ENCODE results near the gene HOXB7. TPM values are rescaled to one million over a fixed set of nuclear protein-coding genes. Genes with fewer than 3 reads are reported as not detected.

HOXB7 gene
- total RNA-seq, 1 experiment from 2014 or later: not detected

DNA sequence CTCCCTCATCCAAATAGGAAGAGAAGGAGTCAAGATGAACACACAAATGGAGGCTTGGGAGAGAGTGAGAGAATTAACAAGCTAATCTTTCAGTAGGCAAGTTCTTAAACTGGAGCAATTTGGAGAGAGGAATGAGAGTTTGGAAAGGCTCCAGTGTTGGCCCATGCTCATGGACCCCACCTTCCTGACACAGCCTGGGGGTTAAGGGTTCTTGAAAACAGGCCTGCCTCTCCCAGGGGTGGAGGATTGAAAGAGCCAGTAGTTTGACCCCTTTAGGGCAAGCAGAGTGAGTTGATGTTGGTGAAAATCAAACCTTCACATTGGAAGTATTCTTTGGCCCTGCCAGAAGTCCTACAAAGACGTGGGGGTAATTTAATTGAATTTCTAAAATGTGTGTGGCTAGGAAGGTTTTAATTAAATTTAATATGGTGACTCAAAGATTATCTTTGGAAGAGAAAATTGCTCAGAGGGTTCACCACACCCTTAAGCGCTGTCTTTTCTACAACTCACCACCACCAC lies 26.5 kb downstream of the HOXB7 start:
- WGBS (ENCODE audit: extremely low coverage, insufficient read length, low lambda C conversion rate): no CpG with 5 or more reads among the region's 2 CpGs
- H4K5ac ChIP-seq (ENCODE audit: insufficient read length, low read depth, low read length): no peak overlapping the region
- no peak overlapping the region for H3K4me3 Mint-ChIP-seq
- peak overlapping the region in 1 of 3 experiments; percentile 30; a peak in 1 of 7 replicates for H3K27ac Mint-ChIP-seq
- H4K91ac ChIP-seq (ENCODE audit: insufficient read length, low read depth, low read length): no peak overlapping the region
- peaks cover 3% of the 10 kb centered on the region for H3K23me2 ChIP-seq (ENCODE audit: insufficient read length, low read depth, low read length, poor library complexity, severe bottlenecking)
- peaks cover 100% of the 10 kb centered on the region for H3K27me3 ChIP-seq (ENCODE audit: insufficient read depth, low read length)
- no peak overlapping the region for H3K27ac ChIP-seq (ENCODE audit: insufficient read length, low read depth, low read length)
- H2AFZ ChIP-seq (ENCODE audit: low read length): no peak overlapping the region
- no peaks in the 10 kb centered on the region for H3K4me1 ChIP-seq (ENCODE audit: insufficient read depth, low read length)
- no peaks in the 10 kb centered on the region for H3K9me3 ChIP-seq (ENCODE audit: control insufficient read depth, low read depth, low read length)
- DNase-seq: no peak
- no peak overlapping the region for H3K18ac ChIP-seq (ENCODE audit: insufficient read length, low read depth, low read length)
- no peak overlapping the region for H2BK5ac ChIP-seq (ENCODE audit: insufficient read length, low read length)
- H3K23ac ChIP-seq (ENCODE audit: insufficient read length, low read depth, low read length): no peak overlapping the region
- H2BK15ac ChIP-seq (ENCODE audit: low read depth, low read length): no peak overlapping the region
- H3K4ac ChIP-seq (ENCODE audit: low read depth, low read length): no peak overlapping the region
- H2BK20ac ChIP-seq (ENCODE audit: low read depth, low read length, poor library complexity, severe bottlenecking): no peak overlapping the region
- no peak overlapping the region for H2BK12ac ChIP-seq (ENCODE audit: insufficient read length, low read depth, low read length)
- no peak overlapping the region for H4K8ac ChIP-seq (replicated peaks; ENCODE audit: insufficient read length, low read depth, low read length)
- H3K56ac ChIP-seq (ENCODE audit: insufficient read length, low read depth, low read length): no peak overlapping the region
- no peak overlapping the region for H2BK120ac ChIP-seq (ENCODE audit: low read depth, low read length, poor library complexity, severe bottlenecking)
- no peak overlapping the region for H3T11ph ChIP-seq (ENCODE audit: low read length)
- no peak overlapping the region for H3K14ac ChIP-seq (ENCODE audit: insufficient read depth, low read length)
- H2AK5ac ChIP-seq (ENCODE audit: insufficient read length, low read length): no peak overlapping the region
- H3K4me2 ChIP-seq (ENCODE audit: insufficient read depth, insufficient read length, low read length): no peak overlapping the region
- peaks cover 13 to 24% of the 10 kb centered on the region in 2 experiments for H3K4me1 Mint-ChIP-seq
- H4K20me1 ChIP-seq (ENCODE audit: control insufficient read depth, insufficient read depth, insufficient read length): no peaks in the 10 kb centered on the region
- no peak overlapping the region for H3K9ac ChIP-seq (ENCODE audit: extremely low read depth, insufficient read length, low read length)
- peaks cover 100% of the 10 kb centered on the region for H3K27me3 Mint-ChIP-seq (ENCODE audit: low read depth)
- peaks cover 5 to 21% of the 10 kb centered on the region in 2 experiments; a peak in 4 of 5 replicates for H3K9me3 Mint-ChIP-seq
- H3K79me1 ChIP-seq (ENCODE audit: insufficient read depth, low read depth, low read length, poor library complexity, severe bottlenecking): no peaks in the 10 kb centered on the region
- no peaks in the 10 kb centered on the region for H3K79me2 ChIP-seq (ENCODE audit: insufficient read depth, low read length)
- H3K36me3 Mint-ChIP-seq (ENCODE audit: insufficient read depth in 1 of 3, low read depth in 3 of 3): no peaks in the 10 kb centered on the region; a peak in 2 of 7 replicates
- TF ChIP-seq, protein P1, sequence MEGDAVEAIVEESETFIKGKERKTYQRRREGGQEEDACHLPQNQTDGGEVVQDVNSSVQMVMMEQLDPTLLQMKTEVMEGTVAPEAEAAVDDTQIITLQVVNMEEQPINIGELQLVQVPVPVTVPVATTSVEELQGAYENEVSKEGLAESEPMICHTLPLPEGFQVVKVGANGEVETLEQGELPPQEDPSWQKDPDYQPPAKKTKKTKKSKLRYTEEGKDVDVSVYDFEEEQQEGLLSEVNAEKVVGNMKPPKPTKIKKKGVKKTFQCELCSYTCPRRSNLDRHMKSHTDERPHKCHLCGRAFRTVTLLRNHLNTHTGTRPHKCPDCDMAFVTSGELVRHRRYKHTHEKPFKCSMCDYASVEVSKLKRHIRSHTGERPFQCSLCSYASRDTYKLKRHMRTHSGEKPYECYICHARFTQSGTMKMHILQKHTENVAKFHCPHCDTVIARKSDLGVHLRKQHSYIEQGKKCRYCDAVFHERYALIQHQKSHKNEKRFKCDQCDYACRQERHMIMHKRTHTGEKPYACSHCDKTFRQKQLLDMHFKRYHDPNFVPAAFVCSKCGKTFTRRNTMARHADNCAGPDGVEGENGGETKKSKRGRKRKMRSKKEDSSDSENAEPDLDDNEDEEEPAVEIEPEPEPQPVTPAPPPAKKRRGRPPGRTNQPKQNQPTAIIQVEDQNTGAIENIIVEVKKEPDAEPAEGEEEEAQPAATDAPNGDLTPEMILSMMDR (conservative IDR thresholded peaks at IDR 0.05): no peak

Measured in H9 (cell line).